IMR-90 (cell line): ENCODE results near the gene CKAP2L.

Experiments
- CHD1 ChIP-seq: IDR thresholded peaks from 2 replicates; pipeline ENCODE4 v1.6.1; 2012; ENCODE audit warnings: low read depth, low read length, improper control_type of control experiment
- CTCF ChIP-seq: conservative IDR thresholded peaks from 2 replicates; pipeline ENCODE4 v1.5.1; 2012; ENCODE audit warnings: mild to moderate bottlenecking, low read depth, low read length, improper control_type of control experiment
- MAFK ChIP-seq: IDR thresholded peaks from 2 replicates; pipeline ENCODE4 v1.6.1; 2012; ENCODE audit warnings: low read depth, low read length, improper control_type of control experiment
- MXI1 ChIP-seq: IDR thresholded peaks from 2 replicates; pipeline ENCODE4 v1.6.1; 2012; ENCODE audit warnings: low read depth, mild to moderate bottlenecking, low read length, moderate library complexity, borderline replicate concordance
- POLR2A ChIP-seq: IDR thresholded peaks from 2 replicates; pipeline ENCODE4 v1.6.1; 2012; ENCODE audit warnings: mild to moderate bottlenecking, low read depth, low read length
- USF2 ChIP-seq: fragments of 150-350 bp; IDR thresholded peaks from 2 replicates; pipeline ENCODE4 v1.6.1; 2017; ENCODE audit warnings: mild to moderate bottlenecking, antibody characterized with exemption, low read length, low read depth

- TF ChIP-seq CTCF (no peak), USF2 (no peak), CHD1 (no peak), MXI1 (no peak), MAFK (no peak), POLR2A (no peak)
Observed at GRCh38 chr2:112795774-112796173, 31.4 kb upstream of the CKAP2L start.
